Stimulated activated CD4-positive, alpha-beta T cell treated with anti-CD3 and anti-CD28 coated beads, TNF-alpha, amount 100 ng/mL, for 48 hours (primary cell): Measurements from ENCODE around the gene JPH2.

Experiments used
- DNase-seq, 3 donors: peaks; one replicate each; pipeline ENCODE4 v3.0.0-alpha.2; 2020; ENCODE audit warnings: low read depth in 3 of 3

The JPH2 gene

GRCh38 chr20:44099832-44100231 lies 87.2 kb downstream of the JPH2 start:
- no peak for DNase-seq

GRCh38 chr20:44098657-44099056 lies 88.3 kb downstream of the JPH2 start:
- no peak for DNase-seq

- no peak for DNase-seq
Observed at GRCh38 chr20:44098256-44098630, 88.7 kb downstream of the JPH2 start.

- no peak for DNase-seq
Observed at GRCh38 chr20:44097521-44098255, 89.3 kb downstream of the JPH2 start.

GRCh38 chr20:44095831-44096230 lies 91.2 kb downstream of the JPH2 start:
- DNase-seq: no peak

GRCh38 chr20:44093249-44093582 lies 93.8 kb downstream of the JPH2 start:
- no peak for DNase-seq

- DNase-seq: no peak
Observed at GRCh38 chr20:44092551-44093248, 94.3 kb downstream of the JPH2 start.

- no peak for DNase-seq
Observed at GRCh38 chr20:44091026-44091425, 96.0 kb downstream of the JPH2 start.

- no peak for DNase-seq
Observed at GRCh38 chr20:44089987-44090674, 96.9 kb downstream of the JPH2 start.

GRCh38 chr20:44087857-44088120 lies 99.2 kb downstream of the JPH2 start:
- no peak for DNase-seq

GRCh38 chr20:44087051-44087856 lies 99.7 kb downstream of the JPH2 start:
- no peak for DNase-seq

- no peak for DNase-seq
Observed at GRCh38 chr20:44085616-44086434, 101.2 kb downstream of the JPH2 start.

GRCh38 chr20:44084891-44085290 lies 102.1 kb downstream of the JPH2 start:
- no peak for DNase-seq

GRCh38 chr20:44084439-44084838 lies 102.5 kb downstream of the JPH2 start:
- DNase-seq: no peak

- DNase-seq: no peak
Observed at GRCh38 chr20:44083220-44083933, 103.6 kb downstream of the JPH2 start.

- DNase-seq: no peak
Observed at GRCh38 chr20:44081888-44082287, 105.1 kb downstream of the JPH2 start.

- no peak for DNase-seq
Observed at GRCh38 chr20:44081476-44081875, 105.5 kb downstream of the JPH2 start.

GRCh38 chr20:44080646-44081267 lies 106.2 kb downstream of the JPH2 start:
- DNase-seq: peak; percentile 54 to 61 (median 58)

- no peak for DNase-seq
Observed at GRCh38 chr20:44080064-44080463, 106.9 kb downstream of the JPH2 start.

- DNase-seq: no peak
Observed at GRCh38 chr20:44079291-44079690, 107.7 kb downstream of the JPH2 start.

- no peak for DNase-seq
Observed at GRCh38 chr20:44075950-44076232, 111.1 kb downstream of the JPH2 start.
